Neural crest cell (in vitro differentiated cells): ENCODE data around the gene THSD7A. TPM values are rescaled to one million over a fixed set of nuclear protein-coding genes. Genes with fewer than 3 reads are reported as not detected.

Experiments
- DNase-seq: peaks from one replicate; pipeline ENCODE4 v3.0.0; 2021; ENCODE audit warnings: low read depth, mixed read lengths, low spot score
- H3K27ac Mint-ChIP-seq: one replicate; pipeline ENCODE4 v1.8.0; 2021; ENCODE audit warnings: mild to moderate bottlenecking, mixed read lengths; ENCODE audit not compliant: unreplicated experiment
- H3K27me3 Mint-ChIP-seq: 2 replicates; pipeline ENCODE4 v1.8.0; 2021; ENCODE audit warnings: low read depth, mild to moderate bottlenecking, mixed read lengths
- H3K36me3 Mint-ChIP-seq: 2 replicates; pipeline ENCODE4 v1.8.0; 2021; ENCODE audit warnings: low read depth, mild to moderate bottlenecking, mixed read lengths
- H3K4me1 Mint-ChIP-seq: 2 replicates; pipeline ENCODE4 v1.8.0; 2021; ENCODE audit warnings: mixed read lengths
- H3K4me3 Mint-ChIP-seq: one replicate; pipeline ENCODE4 v1.8.0; 2021; ENCODE audit warnings: mild to moderate bottlenecking, mixed read lengths
- H3K9me3 Mint-ChIP-seq: 2 replicates; pipeline ENCODE4 v1.8.0; 2021; ENCODE audit warnings: mixed read lengths
- CTCF ChIP-seq: fragments of 200-600 bp; sonication (generic); conservative IDR thresholded peaks from 2 replicates; pipeline ENCODE4 v1.5.0; 2021; ENCODE audit warnings: antibody characterized with exemption, mild to moderate bottlenecking
- total RNA-seq: library from RNA; stranded (reverse); gene quantifications from 2 replicates; pipeline ENCODE4 v1.2.1, GENCODE V29; 2021

The THSD7A gene
- total RNA-seq, 1 donor from 2014 or later, result 4.8 TPM

DNA sequence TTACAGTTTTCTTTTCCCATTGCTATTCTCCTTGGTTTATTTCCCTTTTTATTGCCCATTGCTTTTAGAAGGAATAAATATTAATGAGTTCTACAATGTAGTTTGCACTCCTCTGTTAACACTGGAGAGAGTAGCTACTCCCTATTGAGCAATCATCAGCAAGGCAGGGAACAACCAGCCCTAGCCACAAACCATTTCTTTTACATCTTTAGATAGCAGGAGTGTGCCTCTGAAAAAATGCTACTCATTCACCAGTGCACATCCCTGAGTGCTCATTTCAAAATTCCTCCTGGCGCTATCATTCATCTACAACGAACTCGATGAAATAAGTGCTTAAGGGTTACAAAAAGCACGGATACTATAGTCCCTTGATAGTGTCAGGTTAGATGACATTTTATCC is 252.9 kb downstream of the THSD7A start:
- Mint-ChIP-seq H3K9me3 (no peaks in the 10 kb centered on the region), H3K4me1 (no peaks in the 10 kb centered on the region), H3K36me3 (no peaks in the 10 kb centered on the region), H3K4me3 (no peak overlapping the region), H3K27me3 (no peaks in the 10 kb centered on the region), H3K27ac (no peak overlapping the region)
- TF ChIP-seq CTCF, result no peak
- no peak for DNase-seq

GRCh38 chr7:11576310-11576709 is 255.7 kb downstream of the THSD7A start:
- H3K27me3 Mint-ChIP-seq, result no peaks in the 10 kb centered on the region
- H3K36me3 Mint-ChIP-seq, result no peaks in the 10 kb centered on the region
- H3K4me3 Mint-ChIP-seq, result no peak overlapping the region
- no peak overlapping the region for H3K27ac Mint-ChIP-seq
- DNase-seq, result no peak
- H3K4me1 Mint-ChIP-seq, result no peaks in the 10 kb centered on the region
- no peaks in the 10 kb centered on the region for H3K9me3 Mint-ChIP-seq
- no peak for TF ChIP-seq CTCF

GRCh38 chr7:11573128-11573750 is 258.8 kb downstream of the THSD7A start:
- no peak overlapping the region for H3K4me3 Mint-ChIP-seq
- no peak for TF ChIP-seq CTCF
- H3K27me3 Mint-ChIP-seq, result no peaks in the 10 kb centered on the region
- H3K4me1 Mint-ChIP-seq, result no peaks in the 10 kb centered on the region
- no peaks in the 10 kb centered on the region for H3K36me3 Mint-ChIP-seq
- no peak overlapping the region for H3K27ac Mint-ChIP-seq
- no peak for DNase-seq
- no peaks in the 10 kb centered on the region for H3K9me3 Mint-ChIP-seq

DNA sequence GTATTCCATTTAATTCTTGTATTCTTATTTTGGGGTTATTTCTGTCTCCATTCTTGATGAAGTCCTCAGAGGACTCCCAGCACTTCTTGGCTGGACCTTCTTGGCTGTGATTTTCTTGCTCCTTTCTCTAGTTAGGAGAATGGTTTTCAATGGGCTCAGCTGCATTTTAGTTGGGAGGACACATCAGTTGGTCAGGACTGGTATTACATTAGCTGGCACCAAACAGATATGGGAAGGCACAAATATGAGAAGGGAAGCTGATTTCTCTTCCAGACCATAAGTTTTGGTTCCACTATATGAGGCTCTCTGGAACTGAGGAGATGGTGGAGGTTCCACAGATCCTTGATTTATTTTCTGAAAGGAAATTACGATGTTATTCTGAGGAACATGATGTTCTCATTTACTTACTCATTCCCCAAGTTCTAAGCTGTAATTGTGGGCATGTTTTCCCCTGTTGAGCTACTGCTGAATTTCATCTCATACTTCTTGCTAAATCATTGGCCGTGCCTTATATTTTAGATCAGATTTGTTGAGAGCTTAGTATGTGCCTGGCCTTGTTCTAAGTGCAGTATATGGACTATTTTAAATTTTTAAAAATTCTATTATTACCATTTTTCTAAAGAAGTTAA is 261.0 kb downstream of the THSD7A start:
- H3K4me1 Mint-ChIP-seq, result no peaks in the 10 kb centered on the region
- H3K27ac Mint-ChIP-seq, result no peak overlapping the region
- no peak overlapping the region for H3K4me3 Mint-ChIP-seq
- no peaks in the 10 kb centered on the region for H3K36me3 Mint-ChIP-seq
- no peak for TF ChIP-seq CTCF
- no peak for DNase-seq
- no peaks in the 10 kb centered on the region for H3K27me3 Mint-ChIP-seq
- H3K9me3 Mint-ChIP-seq, result no peaks in the 10 kb centered on the region

- H3K4me3 Mint-ChIP-seq, result no peak overlapping the region
These were observed 261.8 kb downstream of the THSD7A start for GRCh38 chr7:11570205-11570604.

More at GRCh38 chr7:11570205-11570604, 261.8 kb downstream of the THSD7A start:
- H3K27ac Mint-ChIP-seq, result no peak overlapping the region
- no peaks in the 10 kb centered on the region for H3K27me3 Mint-ChIP-seq
- no peak for DNase-seq
- no peaks in the 10 kb centered on the region for H3K4me1 Mint-ChIP-seq
- no peak for TF ChIP-seq CTCF
- H3K36me3 Mint-ChIP-seq, result no peaks in the 10 kb centered on the region
- no peaks in the 10 kb centered on the region for H3K9me3 Mint-ChIP-seq
